Subcutaneous abdominal adipose tissue (tissue), 5 donors: ENCODE data around the gene KRT71.

Source experiments
- H3K27ac ChIP-seq: one replicate; pipeline ENCODE4 v1.7.0; 2013; ENCODE audit warnings: low read depth, mild to moderate bottlenecking, inconsistent platforms, low read length, moderate library complexity
- H3K27me3 ChIP-seq, 5 donors: one replicate each; pipeline ENCODE4 v1.7.0; 2013; ENCODE audit warnings: low read length in 5 of 5, inconsistent platforms in 1 of 5; ENCODE audit not compliant: control insufficient read depth in 5 of 5, insufficient read depth in 4 of 5
- H3K36me3 ChIP-seq, 5 donors: one replicate each; pipeline ENCODE4 v1.7.0; 2013; ENCODE audit warnings: low read length in 5 of 5; ENCODE audit not compliant: control insufficient read depth in 5 of 5, insufficient read depth in 5 of 5
- H3K4me1 ChIP-seq, 5 donors: one replicate each; pipeline ENCODE4 v1.7.0; 2013; ENCODE audit warnings: low read length in 5 of 5, mild to moderate bottlenecking in 3 of 5, moderate library complexity in 1 of 5; ENCODE audit not compliant: control insufficient read depth in 5 of 5, insufficient read depth in 5 of 5
- H3K4me3 ChIP-seq, 5 donors: one replicate each; pipeline ENCODE4 v1.7.0; 2013; ENCODE audit warnings: low read length in 5 of 5, low read depth in 1 of 5
- H3K9ac ChIP-seq, 5 donors: one replicate each; pipeline ENCODE4 v1.7.0; 2013; ENCODE audit warnings: low read length in 5 of 5, mild to moderate bottlenecking in 4 of 5, moderate library complexity in 3 of 5
- H3K9me3 ChIP-seq, 5 donors: one replicate each; pipeline ENCODE4 v1.7.0; 2013; ENCODE audit warnings: low read length in 5 of 5; ENCODE audit not compliant: control insufficient read depth in 5 of 5
- donor health status: healthy.
- donor health status: healthy.
- donor health status: healthy.
- donor health status: healthy.
- donor health status: healthy.

The KRT71 gene

DNA sequence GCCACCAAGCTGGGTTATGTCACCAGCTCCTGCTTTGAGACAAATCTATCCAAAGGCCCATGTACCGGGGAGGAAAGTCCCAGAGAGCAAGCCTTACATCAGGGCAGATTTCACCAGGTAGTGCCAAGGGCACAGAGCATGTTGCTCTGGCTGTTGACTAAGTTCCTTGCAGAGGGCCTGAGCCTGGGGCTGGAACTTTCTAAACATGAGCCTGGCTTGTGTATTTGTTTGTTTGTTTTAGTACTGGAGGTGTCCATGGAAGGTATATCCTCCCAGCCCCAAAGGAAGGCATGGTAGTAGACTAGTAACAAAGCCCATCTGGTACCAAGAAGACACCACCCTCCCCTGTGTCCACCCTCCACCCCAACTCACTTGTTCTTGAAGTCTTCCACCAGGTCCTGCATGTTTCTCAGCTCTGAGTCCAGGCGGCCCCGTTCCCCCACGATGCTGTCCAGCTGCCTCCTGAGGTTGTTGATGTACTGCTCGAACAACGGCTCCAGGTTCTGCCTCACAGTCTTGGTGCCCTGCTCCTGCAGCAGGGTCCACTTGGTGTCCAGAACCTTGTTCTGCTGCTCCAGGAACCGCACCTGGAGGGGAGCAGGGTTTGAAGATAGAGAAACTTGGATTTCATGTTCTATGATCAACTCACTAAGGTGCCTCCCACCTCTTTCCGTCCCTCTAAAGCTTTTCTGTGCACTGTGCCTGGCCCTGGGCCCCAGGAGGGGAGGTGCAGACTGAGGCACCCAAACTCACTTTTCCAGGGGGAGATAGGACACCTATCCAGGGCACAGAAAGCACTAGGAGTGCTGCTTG is 34.2 kb downstream of the KRT71 start:
- Histone ChIP-seq H3K4me3 (no peak overlapping the region), H3K27ac (no peak overlapping the region)

DNA sequence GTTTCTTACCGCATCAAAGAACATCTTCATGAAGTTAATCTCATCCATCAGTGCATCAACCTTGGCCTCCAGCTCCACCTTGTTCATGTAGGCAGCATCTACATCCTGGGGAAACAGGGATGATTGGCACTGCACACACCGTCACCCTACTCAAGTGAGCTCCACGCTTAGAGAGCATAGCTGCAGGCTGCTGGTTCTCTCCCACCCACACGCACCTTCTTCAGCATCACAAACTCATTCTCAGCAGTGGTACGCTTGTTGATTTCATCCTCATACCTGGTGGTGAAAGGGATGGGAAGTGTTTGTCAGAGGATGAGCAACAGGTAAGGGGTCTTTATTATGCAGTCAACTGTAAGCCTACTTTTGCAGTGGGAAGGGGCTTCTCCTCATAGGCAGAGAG is 35.1 kb downstream of the KRT71 start:
- Histone ChIP-seq H3K9ac (no peak overlapping the region), H3K36me3 (no peaks in the 10 kb centered on the region), H3K4me3 (no peak overlapping the region), H3K27ac (no peak overlapping the region), H3K4me1 (peaks cover 6 to 58% (median 43%) of the 10 kb centered on the region in 5 donors), H3K27me3 (no peaks in the 10 kb centered on the region), H3K9me3 (no peaks in the 10 kb centered on the region)

More for the DNA sequence above, 34.2 kb downstream of the KRT71 start:
- Histone ChIP-seq H3K9ac (no peak overlapping the region), H3K4me1 (peaks cover 6 to 55% (median 49%) of the 10 kb centered on the region in 5 donors), H3K27me3 (no peaks in the 10 kb centered on the region), H3K36me3 (no peaks in the 10 kb centered on the region), H3K9me3 (no peaks in the 10 kb centered on the region)

DNA sequence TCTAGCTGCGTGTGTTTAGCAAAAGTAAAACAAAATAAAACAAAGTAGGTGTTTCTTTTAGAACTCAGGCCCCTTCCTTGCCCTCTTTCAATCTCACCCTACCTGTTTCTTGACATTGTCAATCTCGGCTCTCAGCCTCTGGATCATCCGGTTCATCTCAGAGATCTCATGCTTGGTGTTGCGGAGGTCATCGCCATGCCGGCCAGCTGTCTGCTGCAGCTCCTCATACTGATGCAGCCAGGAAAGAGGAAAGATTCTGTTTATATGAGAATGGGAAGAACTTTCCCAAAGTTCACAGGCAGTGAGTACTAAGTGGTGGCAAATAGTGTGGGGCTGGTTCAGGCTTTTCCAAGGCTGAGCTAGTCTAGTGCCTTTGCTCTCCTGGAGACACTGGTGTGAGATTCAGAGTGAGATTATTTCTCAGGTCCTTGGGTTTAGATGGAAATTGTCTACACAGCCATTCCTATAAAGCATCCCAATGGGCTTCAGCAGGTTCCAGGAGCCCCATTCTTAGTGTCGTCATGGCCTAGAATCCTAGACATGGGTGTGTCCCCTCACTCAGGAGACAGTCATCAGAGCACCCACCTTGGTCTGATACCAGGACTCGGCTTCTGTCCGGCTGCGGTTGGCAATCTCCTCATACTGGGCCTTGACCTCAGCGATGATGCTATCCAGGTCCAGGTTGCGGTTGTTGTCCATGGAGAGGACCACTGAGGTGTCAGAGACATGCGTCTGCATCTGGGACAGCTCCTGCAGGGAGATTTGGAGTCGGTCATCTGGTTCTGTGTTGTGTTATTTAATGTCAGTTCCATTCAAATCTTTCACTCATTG is 35.7 kb downstream of the KRT71 start:
- H3K27ac ChIP-seq: peak overlapping the region; percentile 71
- peaks cover 3 to 51% (median 37%) of the 10 kb centered on the region in 5 donors for H3K4me1 ChIP-seq
- H3K9me3 ChIP-seq: no peaks in the 10 kb centered on the region
- H3K27me3 ChIP-seq: no peaks in the 10 kb centered on the region
- H3K9ac ChIP-seq: no peak overlapping the region
- no peak overlapping the region for H3K4me3 ChIP-seq
- H3K36me3 ChIP-seq: no peaks in the 10 kb centered on the region

GRCh38 chr12:52515927-52516831 is 36.8 kb downstream of the KRT71 start:
- H3K27me3 ChIP-seq: no peaks in the 10 kb centered on the region
- peak overlapping the region in 1 of 5 donors; percentile 16 for H3K4me3 ChIP-seq
- peak overlapping the region; percentile 71 for H3K27ac ChIP-seq

GRCh38 chr12:52515319-52515646 is 37.7 kb downstream of the KRT71 start:
- Histone ChIP-seq H3K36me3 (no peaks in the 10 kb centered on the region), H3K9ac (peak overlapping the region in 2 of 5 donors; percentile 10 to 43), H3K9me3 (peaks cover 0 to 7% (median 0%) of the 10 kb centered on the region in 5 donors), H3K27ac (peak overlapping the region; percentile 71), H3K27me3 (no peaks in the 10 kb centered on the region), H3K4me3 (peak overlapping the region in 3 of 5 donors; percentile 16 to 30 (median 30)), H3K4me1 (peaks cover 2 to 34% (median 21%) of the 10 kb centered on the region in 5 donors)

More at GRCh38 chr12:52515927-52516831, 36.8 kb downstream of the KRT71 start:
- Histone ChIP-seq H3K9ac (peak overlapping the region in 1 of 5 donors; percentile 43), H3K36me3 (no peaks in the 10 kb centered on the region), H3K4me1 (peaks cover 2 to 41% (median 26%) of the 10 kb centered on the region in 5 donors), H3K9me3 (peaks cover 0 to 5% (median 0%) of the 10 kb centered on the region in 5 donors)

DNA sequence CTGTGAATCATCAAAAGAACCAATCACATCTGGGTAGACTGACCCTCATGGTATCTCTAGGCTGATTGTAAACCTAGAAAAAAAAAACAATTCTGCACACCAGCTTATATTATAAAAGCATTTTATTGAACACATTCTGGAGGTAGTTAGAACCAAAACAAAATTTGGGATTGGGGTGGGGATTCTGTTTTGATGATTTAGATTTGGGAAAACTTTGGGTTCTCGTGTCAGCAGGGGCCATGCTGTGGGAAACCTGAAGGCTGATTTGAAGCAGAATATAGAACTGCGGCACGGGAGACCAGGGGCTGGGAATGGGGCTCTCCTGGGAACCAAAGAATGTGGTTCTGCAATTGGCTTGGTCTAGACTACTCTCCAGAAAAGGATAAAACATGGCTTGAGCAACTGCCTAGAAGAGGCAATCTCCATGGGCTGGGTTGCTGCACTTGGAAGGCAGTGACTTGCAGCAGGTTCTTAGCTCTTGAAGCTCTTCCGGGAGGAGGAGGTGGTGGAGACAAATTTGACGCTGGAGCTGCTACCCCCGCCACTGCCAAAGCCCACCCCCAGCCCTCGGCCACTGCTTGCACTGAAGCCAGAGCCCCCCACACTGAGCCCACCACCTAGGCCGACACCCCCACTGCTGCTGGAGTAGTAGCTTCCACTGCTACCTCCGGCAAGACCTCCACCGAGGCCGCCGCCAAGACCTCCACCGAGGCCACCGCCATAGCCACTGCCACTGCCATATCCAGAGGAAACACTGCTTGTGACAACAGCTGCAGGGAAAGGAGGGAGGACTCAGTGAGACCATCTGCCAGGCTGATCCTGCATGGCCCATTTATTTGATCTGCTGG is 38.2 kb downstream of the KRT71 start:
- peak overlapping the region; percentile 71 for H3K27ac ChIP-seq
- H3K9ac ChIP-seq: peak overlapping the region in 1 of 5 donors; percentile 10
- no peaks in the 10 kb centered on the region for H3K36me3 ChIP-seq
- H3K4me3 ChIP-seq: peak overlapping the region in 2 of 5 donors; percentile 30
- no peaks in the 10 kb centered on the region for H3K27me3 ChIP-seq
- H3K9me3 ChIP-seq: peaks cover 0 to 7% (median 0%) of the 10 kb centered on the region in 5 donors
- H3K4me1 ChIP-seq: peaks cover 2 to 34% (median 20%) of the 10 kb centered on the region in 5 donors

DNA sequence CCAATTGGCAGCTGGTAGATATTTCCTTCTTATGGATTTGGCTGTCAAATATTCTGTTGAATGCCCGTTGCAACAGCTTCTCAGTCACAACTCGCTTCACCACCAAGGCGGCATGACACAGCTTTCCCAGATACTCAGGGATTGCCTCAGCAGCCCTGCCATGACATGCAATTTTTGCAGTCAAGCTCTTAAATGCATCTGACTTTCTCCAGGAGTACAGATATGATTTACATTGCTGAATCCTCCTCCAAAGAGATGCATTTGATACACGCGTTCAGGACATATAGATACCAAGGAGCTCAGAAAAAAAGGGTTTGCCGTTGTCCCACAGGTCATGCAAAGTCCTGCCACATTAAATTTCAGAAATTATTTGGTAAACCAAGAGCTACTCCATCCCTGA is 39.2 kb downstream of the KRT71 start:
- Histone ChIP-seq H3K4me3 (no peak overlapping the region), H3K27ac (peak overlapping the region; percentile 71), H3K4me1 (peaks cover 2 to 34% (median 20%) of the 10 kb centered on the region in 5 donors), H3K9ac (no peak overlapping the region), H3K27me3 (no peaks in the 10 kb centered on the region), H3K9me3 (peaks cover 0 to 7% (median 0%) of the 10 kb centered on the region in 5 donors), H3K36me3 (no peaks in the 10 kb centered on the region)

- Histone ChIP-seq H3K27me3 (no peaks in the 10 kb centered on the region), H3K4me3 (no peak overlapping the region), H3K27ac (no peak overlapping the region), H3K9ac (no peak overlapping the region), H3K9me3 (peaks cover 0 to 7% (median 0%) of the 10 kb centered on the region in 5 donors), H3K36me3 (no peaks in the 10 kb centered on the region), H3K4me1 (no peaks in the 10 kb centered on the region)
Measured at GRCh38 chr12:52508211-52508610, 44.7 kb downstream of the KRT71 start.
